Thoracic aorta (tissue), 2 donors: ENCODE data around the gene TRABD. TPM values are rescaled to one million over a fixed set of nuclear protein-coding genes. Genes with fewer than 3 reads are reported as not detected.

Experiments
- ATAC-seq: fragments of 150-250 bp; one replicate; pipeline ENCODE4 v1.8.0; 2017; ENCODE audit warnings: low read depth; ENCODE audit not compliant: insufficient number of reproducible peaks, low FRiP score
- DNase-seq: peaks from one replicate; pipeline ENCODE4 v3.0.0-alpha.2; 2020; ENCODE audit warnings: low spot score
- H3K27ac ChIP-seq, 2 donors: fragments of 200-600 bp; sonication (generic); 1 replicate in 1 of 2; 2 replicates in 1 of 2; pipeline ENCODE4 v1.5.1; 2016; ENCODE audit warnings: mild to moderate bottlenecking in 2 of 2, moderate library complexity in 2 of 2
- H3K27me3 ChIP-seq: fragments of 200-600 bp; sonication (generic); replicated peaks from 2 replicates; pipeline ENCODE4 v1.6.0; 2016; ENCODE audit warnings: mild to moderate bottlenecking; ENCODE audit not compliant: insufficient read depth
- H3K36me3 ChIP-seq: fragments of 200-600 bp; sonication (generic); one replicate; pipeline ENCODE4 v1.5.1; 2016
- H3K4me1 ChIP-seq, 2 donors: fragments of 200-600 bp; sonication (generic); 1 replicate in 1 of 2; 2 replicates in 1 of 2; pipeline versions ENCODE4 v1.5.1 to v1.6.0; 2016; ENCODE audit warnings: low read depth in 2 of 2, mild to moderate bottlenecking in 1 of 2; ENCODE audit not compliant: control insufficient read depth in 1 of 2
- H3K4me3 ChIP-seq: fragments of 200-600 bp; sonication (generic); 2 replicates; pipeline ENCODE4 v1.5.1; 2016; ENCODE audit warnings: mild to moderate bottlenecking
- H3K9me3 ChIP-seq: fragments of 200-600 bp; sonication (generic); 2 replicates; pipeline ENCODE4 v1.5.1; 2016
- total RNA-seq, 2 donors: library from RNA; depleted of rRNA; stranded (reverse); fragments of >200 nt; gene quantifications; one replicate each; pipeline versions ENCODE4 v1.1.0 to v1.2.3, GENCODE V29; 2016
- TF ChIP-seq, protein P1 (sequence below): fragments of 200-600 bp; sonication (generic); IDR thresholded peaks from one replicate; pipeline ENCODE4 v1.5.1; 2019; ENCODE audit warnings: antibody characterized with exemption

TRABD gene
- total RNA-seq, 2 donors from 2014 or later: 31.7 to 40.6 TPM

DNA sequence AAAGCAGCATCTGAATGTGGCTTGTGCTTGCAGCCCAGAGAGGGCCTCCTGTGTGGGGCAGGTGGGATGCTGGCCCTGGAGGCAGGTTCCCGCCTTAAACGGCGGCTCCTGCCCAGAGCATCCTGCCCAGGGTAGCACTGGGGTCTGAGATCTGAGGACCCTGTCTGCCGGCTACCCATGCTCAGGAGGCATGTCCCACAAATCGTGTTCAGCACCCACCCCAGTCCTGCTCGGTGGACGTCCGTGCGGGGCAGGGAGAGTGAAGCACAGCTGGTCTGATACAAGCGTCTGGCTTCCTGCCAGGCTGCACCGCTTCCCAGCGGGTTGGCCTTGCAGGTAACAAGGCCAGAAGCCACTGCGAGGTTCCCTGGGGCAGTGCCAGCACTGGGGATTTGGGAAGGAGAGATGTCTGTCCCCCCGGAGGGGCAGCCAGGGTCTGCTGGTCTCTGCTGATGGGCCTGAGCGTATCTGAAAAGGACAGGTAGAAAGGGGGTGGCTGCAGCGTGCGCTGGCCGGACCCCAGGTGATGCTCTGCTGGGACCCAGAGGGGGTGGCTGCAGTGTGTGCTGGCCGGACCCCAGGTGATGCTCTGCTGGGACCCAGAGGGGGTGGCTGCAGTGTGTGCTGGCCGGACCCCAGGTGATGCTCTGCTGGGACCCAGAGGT is 3.6 kb downstream of the TRABD start:
- Histone ChIP-seq H3K4me1 (peaks cover 37 to 48% of the 10 kb centered on the region in 2 donors), H3K27ac (peak overlapping the region; percentile 74 to 86), H3K4me3 (peak overlapping the region; percentile 74), H3K36me3 (peaks cover 3% of the 10 kb centered on the region), H3K27me3 (no peaks in the 10 kb centered on the region), H3K9me3 (no peaks in the 10 kb centered on the region)
- no peak for DNase-seq
- no peak for ATAC-seq
- TF ChIP-seq, protein P1, sequence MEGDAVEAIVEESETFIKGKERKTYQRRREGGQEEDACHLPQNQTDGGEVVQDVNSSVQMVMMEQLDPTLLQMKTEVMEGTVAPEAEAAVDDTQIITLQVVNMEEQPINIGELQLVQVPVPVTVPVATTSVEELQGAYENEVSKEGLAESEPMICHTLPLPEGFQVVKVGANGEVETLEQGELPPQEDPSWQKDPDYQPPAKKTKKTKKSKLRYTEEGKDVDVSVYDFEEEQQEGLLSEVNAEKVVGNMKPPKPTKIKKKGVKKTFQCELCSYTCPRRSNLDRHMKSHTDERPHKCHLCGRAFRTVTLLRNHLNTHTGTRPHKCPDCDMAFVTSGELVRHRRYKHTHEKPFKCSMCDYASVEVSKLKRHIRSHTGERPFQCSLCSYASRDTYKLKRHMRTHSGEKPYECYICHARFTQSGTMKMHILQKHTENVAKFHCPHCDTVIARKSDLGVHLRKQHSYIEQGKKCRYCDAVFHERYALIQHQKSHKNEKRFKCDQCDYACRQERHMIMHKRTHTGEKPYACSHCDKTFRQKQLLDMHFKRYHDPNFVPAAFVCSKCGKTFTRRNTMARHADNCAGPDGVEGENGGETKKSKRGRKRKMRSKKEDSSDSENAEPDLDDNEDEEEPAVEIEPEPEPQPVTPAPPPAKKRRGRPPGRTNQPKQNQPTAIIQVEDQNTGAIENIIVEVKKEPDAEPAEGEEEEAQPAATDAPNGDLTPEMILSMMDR: no peak

DNA sequence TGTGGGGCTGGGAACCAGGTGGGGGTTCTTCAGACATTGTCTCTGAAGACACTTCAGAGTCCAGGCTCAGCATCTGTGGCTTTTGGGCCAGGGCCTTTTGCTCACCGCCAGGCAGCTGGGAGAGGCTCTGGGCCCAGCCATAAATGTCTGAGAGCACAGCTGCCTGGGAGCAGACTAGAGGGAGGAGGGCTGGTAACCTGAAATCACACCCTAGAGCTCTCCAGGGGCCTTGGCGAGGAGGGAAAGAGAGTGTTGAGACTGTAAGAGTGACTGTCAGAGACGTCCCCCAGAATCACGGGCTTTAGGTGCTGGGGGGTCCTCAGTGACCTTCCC is 4.1 kb downstream of the TRABD start:
- peaks cover 33 to 43% of the 10 kb centered on the region in 2 donors for H3K4me1 ChIP-seq
- TF ChIP-seq, protein P1: no peak
- no peaks in the 10 kb centered on the region for H3K9me3 ChIP-seq
- peak overlapping the region; percentile 74 for H3K4me3 ChIP-seq
- peak overlapping the region; percentile 74 to 86 for H3K27ac ChIP-seq
- ATAC-seq: no peak
- H3K27me3 ChIP-seq: no peaks in the 10 kb centered on the region
- peaks cover 8% of the 10 kb centered on the region for H3K36me3 ChIP-seq
- DNase-seq: no peak

DNA sequence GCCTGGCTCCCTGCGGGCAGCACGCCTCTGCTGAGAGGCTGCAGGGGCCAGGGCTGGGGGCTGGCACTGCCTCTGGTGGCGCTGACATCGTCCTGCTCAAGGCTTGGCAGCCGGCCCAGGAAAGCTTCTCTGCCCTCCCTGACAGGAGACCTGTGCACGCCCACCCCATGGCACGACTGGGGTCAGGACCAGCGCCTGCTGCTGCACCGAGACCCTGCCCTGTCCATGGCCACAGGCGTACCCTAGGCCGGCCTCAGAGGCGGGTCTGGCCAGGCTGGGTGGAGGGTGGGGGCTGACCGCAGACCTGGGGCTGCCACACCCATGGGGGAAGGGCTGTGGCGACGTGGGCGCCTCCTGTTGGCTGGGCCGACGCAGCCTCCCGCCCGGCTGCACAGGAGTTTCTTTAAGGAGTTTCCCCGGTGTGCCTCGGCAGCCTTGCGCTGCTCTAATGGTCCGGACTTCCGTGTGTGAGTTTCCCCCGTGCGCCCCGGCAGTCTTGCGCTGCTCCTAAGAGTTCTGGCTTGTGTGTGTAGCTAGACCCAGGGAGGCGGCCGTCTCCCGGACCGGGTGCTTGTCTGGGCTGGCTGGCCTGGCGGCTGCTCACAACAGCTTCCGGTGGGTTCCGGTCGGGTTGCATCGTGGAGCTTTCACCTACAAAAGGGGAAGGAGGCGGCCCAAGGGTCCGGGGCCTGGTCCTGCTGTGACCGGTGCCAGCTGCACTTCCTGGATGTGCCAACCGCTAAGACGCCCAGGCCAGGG is 4.6 kb downstream of the TRABD start:
- DNase-seq (no peak), ATAC-seq (no peak)
- peak overlapping the region; percentile 74 to 86 for H3K27ac ChIP-seq
- no peaks in the 10 kb centered on the region for H3K9me3 ChIP-seq
- peaks cover 8% of the 10 kb centered on the region for H3K36me3 ChIP-seq
- TF ChIP-seq, protein P1: peak; percentile 1
- H3K27me3 ChIP-seq: no peaks in the 10 kb centered on the region
- H3K4me1 ChIP-seq: peaks cover 29 to 38% of the 10 kb centered on the region in 2 donors
- H3K4me3 ChIP-seq: peak overlapping the region; percentile 74

DNA sequence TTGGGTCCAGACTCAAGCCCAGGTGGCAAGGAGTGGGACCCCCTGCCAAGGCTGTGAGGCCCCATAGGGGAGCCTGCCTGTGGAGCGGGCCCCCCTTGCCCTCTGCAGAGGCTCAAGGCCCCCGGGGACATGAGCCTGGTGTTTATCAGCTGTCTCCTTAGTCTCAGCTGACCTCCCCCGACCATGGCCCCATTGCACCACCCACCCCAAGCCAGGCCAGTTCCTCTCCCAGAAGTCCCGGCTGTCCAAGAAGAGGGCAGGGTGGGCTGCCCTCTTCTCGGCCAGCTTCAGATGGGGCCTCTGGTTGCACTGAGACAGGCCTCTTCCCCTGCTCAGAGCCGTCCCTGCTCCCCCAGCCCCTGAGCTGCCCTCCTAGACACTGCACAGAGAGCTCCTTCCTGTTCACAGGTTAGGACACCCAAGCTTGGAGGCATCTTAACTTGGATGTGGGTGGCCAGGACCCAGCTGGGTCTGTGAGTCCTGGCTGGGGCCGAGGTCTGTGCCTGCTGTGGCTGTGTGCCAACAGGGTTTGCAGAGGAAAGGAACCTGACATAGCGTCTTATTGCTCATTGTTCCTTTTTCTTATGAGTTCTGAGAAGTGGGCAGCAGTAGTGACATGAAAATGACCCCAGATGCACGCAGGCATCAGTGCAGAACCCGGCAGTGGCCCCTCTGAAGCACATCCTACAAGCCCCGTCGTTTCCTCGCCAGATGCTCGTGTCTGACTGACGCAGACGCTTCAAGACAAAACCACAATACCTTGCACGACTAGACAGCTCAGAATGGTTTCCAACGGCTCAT is 5.4 kb downstream of the TRABD start:
- peaks cover 8% of the 10 kb centered on the region for H3K36me3 ChIP-seq
- H3K4me1 ChIP-seq: peaks cover 29 to 38% of the 10 kb centered on the region in 2 donors
- TF ChIP-seq, protein P1: no peak
- H3K4me3 ChIP-seq: peak overlapping the region; percentile 74
- peak overlapping the region; percentile 74 to 86 for H3K27ac ChIP-seq
- DNase-seq (no peak), ATAC-seq (no peak)
- no peaks in the 10 kb centered on the region for H3K27me3 ChIP-seq
- no peaks in the 10 kb centered on the region for H3K9me3 ChIP-seq
